Measurements from ENCODE around the gene PDE4D. TPM values are rescaled to one million over a fixed set of nuclear protein-coding genes. Genes with fewer than 3 reads are reported as not detected.

Gene PDE4D
- total and polyA plus RNA-seq, 2 donors (not counting 3 experiments of a cell fraction or from before 2014, with no cell fraction given) = 34.5 to 51.2 TPM

- no peak overlapping the region for H3K4me3 ChIP-seq (replicated peaks in 1 of 3; ENCODE audit: insufficient read depth in 1 of 3, low read depth in 1 of 3, low read length in 3 of 3)
- H4K20me1 ChIP-seq (replicated peaks; ENCODE audit: control insufficient read depth, extremely low read depth, insufficient read depth, low read length) = peaks cover 4% of the 10 kb centered on the region
- no peak overlapping the region for H2AFZ ChIP-seq (ENCODE audit: low read depth, low read length)
- H3K9me3 ChIP-seq (replicated peaks; ENCODE audit: control insufficient read depth, insufficient read depth, low read length) = no peaks in the 10 kb centered on the region
- DNase-seq (ENCODE audit: low read depth, low spot score) = no peak
- ChIA-PET CTCF (interaction anchor here (1.2 to 1.9 kb wide), 2 partner anchors 9 to 162 kb away, joined by 3 to 5 read pairs; no protein-coding TSS in a partner anchor), POLR2A (no interaction called here)
- FAIRE-seq = peak; percentile 33
- dilution Hi-C loops (cut with MboI; ENCODE audit: extremely low pct_ligation_motif_present, low sequenced_read_pairs) (no loop called here), intact Hi-C loops (cut with micrococcal nuclease) (no loop called here)
- no peaks in the 10 kb centered on the region for H3K9me1 ChIP-seq (replicated peaks; ENCODE audit: control insufficient read depth, extremely low read depth, insufficient read depth, low read length)
- BruUV-seq (replicated peaks) = no TSS peak
- H3K9ac ChIP-seq (replicated peaks; ENCODE audit: extremely low read depth, insufficient read depth, low read length) = no peak overlapping the region
- H3K27me3 ChIP-seq (ENCODE audit: control insufficient read depth in 2 of 2, insufficient read depth in 2 of 2, low read length in 2 of 2) = no peaks in the 10 kb centered on the region
- H3K4me2 ChIP-seq (ENCODE audit: insufficient read depth, low read length) = no peak overlapping the region
- H3K4me1 ChIP-seq (ENCODE audit: control insufficient read depth, extremely low read depth, insufficient read depth, low read length) = no peaks in the 10 kb centered on the region
- no peak for TF ChIP-seq MYC (IDR thresholded peaks at IDR 0.05; ENCODE audit: low read depth, low read length)
- no peak for TF ChIP-seq POLR2AphosphoS5 (IDR thresholded peaks at IDR 0.05; ENCODE audit: insufficient read depth, low read depth, low read length)
- no peak for TF ChIP-seq GATA2 (IDR thresholded peaks at IDR 0.05; ENCODE audit: insufficient read depth, insufficient read length, low read depth, low read length)
- TF ChIP-seq CTCF (IDR thresholded peaks at IDR 0.05; ENCODE audit: extremely low read depth in 1 of 2, insufficient read depth in 1 of 2, low read depth in 1 of 2, low read length in 2 of 2) = no peak
- TF ChIP-seq EZH2 (IDR thresholded peaks at IDR 0.05; ENCODE audit: borderline replicate concordance, low read depth, low read length, severe bottlenecking) = no peak
- no peak for TF ChIP-seq FOS (IDR thresholded peaks at IDR 0.05; ENCODE audit: borderline replicate concordance, insufficient read depth, low read length)
- no peaks in the 10 kb centered on the region for H3K36me3 ChIP-seq (ENCODE audit: control insufficient read depth in 2 of 2, extremely low read depth in 1 of 2, insufficient read depth in 2 of 2, low read length in 2 of 2)
- no peaks in the 10 kb centered on the region for H3K79me2 ChIP-seq (ENCODE audit: control insufficient read depth, insufficient read depth, low read length)
- H3K27ac ChIP-seq (ENCODE audit: insufficient read depth, low read depth, low read length) = no peak overlapping the region
Observed at GRCh38 chr5:59055745-59056448, 837.6 kb downstream of the PDE4D start.

Data from endothelial cell of umbilical vein (primary cell).